ENCODE results near the gene CLEC2L. TPM values are rescaled to one million over a fixed set of nuclear protein-coding genes. Genes with fewer than 3 reads are reported as not detected.

Gene CLEC2L
- total RNA-seq, 4 donors from 2014 or later, result 17.3 TPM; not detected in 3

GRCh38 chr7:139575338-139575680 is 51.8 kb downstream of the CLEC2L start:
- 91% methylated on average over 6 of the region's 6 CpGs; no CpG with 5 or more reads in 1 of the 2 donors for WGBS, 2 donors (ENCODE audit: low coverage in 1 of 2)
- intact Hi-C loops (cut with DNase I; ENCODE audit: low total_unique reads), result no loop called here
- no peak for DNase-seq
- TF ChIP-seq POLR2AphosphoS5 (IDR thresholded peaks at IDR 0.05) (no peak), POLR2A (IDR thresholded peaks at IDR 0.05) (no peak), CTCF (IDR thresholded peaks at IDR 0.05) (no peak), EP300 (IDR thresholded peaks at IDR 0.05; ENCODE audit: low read depth) (no peak)
- in situ Hi-C loops (cut with MboI; ENCODE audit: low pct_ligation_motif_present in 1 of 4, low pct_unique_long_range_greater_than_20kb in 1 of 4, low sequenced_read_pairs in 3 of 4), result no loop called here
- H3K27ac ChIP-seq, result no peak overlapping the region
- no peak overlapping the region for H3K4me3 ChIP-seq
- H3K4me1 ChIP-seq, result no peaks in the 10 kb centered on the region
- no peaks in the 10 kb centered on the region for H3K27me3 ChIP-seq
- peaks cover 0 to 31% (median 10%) of the 10 kb centered on the region in 4 donors for H3K36me3 ChIP-seq
- no peaks in the 10 kb centered on the region for H3K9me3 ChIP-seq

GRCh38 chr7:139576179-139576973 is 52.9 kb downstream of the CLEC2L start:
- intact Hi-C loops (cut with DNase I; ENCODE audit: low total_unique reads) (no loop called here), in situ Hi-C loops (cut with MboI; ENCODE audit: low pct_ligation_motif_present in 1 of 4, low pct_unique_long_range_greater_than_20kb in 1 of 4, low sequenced_read_pairs in 3 of 4) (no loop called here)
- H3K9me3 ChIP-seq, result no peaks in the 10 kb centered on the region
- no peak overlapping the region for H3K4me3 ChIP-seq
- no peaks in the 10 kb centered on the region for H3K27me3 ChIP-seq
- DNase-seq, result no peak
- H3K27ac ChIP-seq, result no peak overlapping the region
- H3K36me3 ChIP-seq, result peaks cover 0 to 33% (median 10%) of the 10 kb centered on the region in 4 donors
- no peak for TF ChIP-seq POLR2AphosphoS5 (IDR thresholded peaks at IDR 0.05)
- no peak for TF ChIP-seq POLR2A (IDR thresholded peaks at IDR 0.05)
- TF ChIP-seq CTCF (IDR thresholded peaks at IDR 0.05), result no peak
- no peak for TF ChIP-seq EP300 (IDR thresholded peaks at IDR 0.05; ENCODE audit: low read depth)
- WGBS, 2 donors (ENCODE audit: low coverage in 1 of 2), result 94% methylated on average over 11 of the region's 11 CpGs; no CpG with 5 or more reads in 1 of the 2 donors
- no peaks in the 10 kb centered on the region for H3K4me1 ChIP-seq

- in situ Hi-C loops (cut with MboI; ENCODE audit: low pct_ligation_motif_present in 1 of 4, low pct_unique_long_range_greater_than_20kb in 1 of 4, low sequenced_read_pairs in 3 of 4), result no loop called here
- DNase-seq, result no peak
- Histone ChIP-seq H3K27me3 (no peaks in the 10 kb centered on the region), H3K9me3 (no peaks in the 10 kb centered on the region), H3K36me3 (peaks cover 0 to 28% (median 11%) of the 10 kb centered on the region in 4 donors), H3K4me1 (no peaks in the 10 kb centered on the region), H3K27ac (no peak overlapping the region), H3K4me3 (no peak overlapping the region)
- WGBS, 2 donors (ENCODE audit: low coverage in 1 of 2), result 98% methylated on average over 3 of the region's 3 CpGs; no CpG with 5 or more reads in 1 of the 2 donors
- TF ChIP-seq EP300 (IDR thresholded peaks at IDR 0.05; ENCODE audit: low read depth) (no peak), POLR2AphosphoS5 (IDR thresholded peaks at IDR 0.05) (no peak), CTCF (IDR thresholded peaks at IDR 0.05) (no peak), POLR2A (IDR thresholded peaks at IDR 0.05) (no peak)
- intact Hi-C loops (cut with DNase I; ENCODE audit: low total_unique reads), result no loop called here
Measured at GRCh38 chr7:139580435-139580834, 57.0 kb downstream of the CLEC2L start.

GRCh38 chr7:139582130-139582650 is 58.7 kb downstream of the CLEC2L start:
- H3K36me3 ChIP-seq, result peaks cover 0 to 27% (median 11%) of the 10 kb centered on the region in 4 donors
- WGBS, 2 donors (ENCODE audit: low coverage in 1 of 2), result 93% methylated on average over 14 of the region's 14 CpGs; no CpG with 5 or more reads in 1 of the 2 donors

More at GRCh38 chr7:139582130-139582650, 58.7 kb downstream of the CLEC2L start:
- in situ Hi-C loops (cut with MboI; ENCODE audit: low pct_ligation_motif_present in 1 of 4, low pct_unique_long_range_greater_than_20kb in 1 of 4, low sequenced_read_pairs in 3 of 4), result no loop called here
- Histone ChIP-seq H3K27ac (no peak overlapping the region), H3K4me3 (no peak overlapping the region), H3K4me1 (no peaks in the 10 kb centered on the region), H3K27me3 (no peaks in the 10 kb centered on the region), H3K9me3 (no peaks in the 10 kb centered on the region)
- no peak for DNase-seq
- intact Hi-C loops (cut with DNase I; ENCODE audit: low total_unique reads), result no loop called here
- TF ChIP-seq POLR2A (IDR thresholded peaks at IDR 0.05) (no peak), CTCF (IDR thresholded peaks at IDR 0.05) (no peak), EP300 (IDR thresholded peaks at IDR 0.05; ENCODE audit: low read depth) (no peak), POLR2AphosphoS5 (IDR thresholded peaks at IDR 0.05) (no peak)

All from transverse colon (tissue), 4 donors.